Muscle of back (tissue), 11 donors: ENCODE measurements around the gene CKAP2L. TPM values are rescaled to one million over a fixed set of nuclear protein-coding genes. Genes with fewer than 3 reads are reported as not detected.

ENCODE experiments used
- DNase-seq, 3 donors: peaks; one replicate each; pipeline versions ENCODE4 v3.0.0 to v3.0.0-alpha.2; 2013
- polyA plus RNA-seq, 10 donors: library from polyadenylated mRNA; unstranded; fragments of 120-200 nt; gene quantifications; one replicate each; pipeline ENCODE4 v1.2.1, GENCODE V29; 2013; ENCODE audit not compliant: insufficient read length in 10 of 10

Gene CKAP2L
- polyA plus RNA-seq, 10 donors: 6.8 to 15.8 (median 9.6) TPM

DNA sequence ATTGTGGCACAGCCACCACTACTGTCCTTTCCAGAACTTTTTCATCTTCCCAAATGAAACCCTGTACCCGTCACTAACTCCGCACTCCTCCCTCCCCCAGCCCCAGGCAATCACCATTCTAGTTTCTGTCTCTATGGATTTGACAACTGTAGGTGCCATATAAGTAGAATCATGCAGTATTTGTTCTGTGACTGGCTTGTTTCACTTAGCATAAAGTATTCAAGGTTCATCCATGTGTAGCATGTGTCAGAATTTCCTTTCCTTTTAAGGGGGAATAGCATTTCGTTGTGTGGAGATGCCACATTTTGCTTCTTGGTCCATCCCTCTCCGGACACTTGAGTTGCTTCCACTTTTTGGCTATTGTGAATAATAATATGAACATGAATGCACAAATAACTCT is 842 bp upstream of the CKAP2L start:
- DNase-seq: peak in 1 of 3 donors; percentile 28

DNA sequence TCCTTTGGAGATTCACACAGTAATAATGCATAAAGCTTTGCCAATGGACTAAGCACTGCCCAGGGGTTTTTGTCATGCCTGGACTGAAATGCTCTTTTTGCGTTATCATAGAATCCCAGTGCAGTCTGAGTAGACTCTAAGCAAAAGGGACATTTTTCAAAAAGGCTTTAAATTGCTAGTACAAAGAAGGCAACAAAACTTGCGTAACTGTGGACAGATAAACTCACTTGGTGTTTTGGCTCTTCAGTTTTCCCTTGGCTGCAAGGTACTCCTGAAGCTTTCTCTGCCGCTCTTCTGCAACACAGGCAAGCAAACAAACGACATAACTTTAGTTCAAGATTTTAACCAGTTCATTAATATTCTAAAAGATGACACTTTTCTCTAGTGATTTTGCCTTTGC is 2.1 kb downstream of the CKAP2L start:
- no peak for DNase-seq

DNA sequence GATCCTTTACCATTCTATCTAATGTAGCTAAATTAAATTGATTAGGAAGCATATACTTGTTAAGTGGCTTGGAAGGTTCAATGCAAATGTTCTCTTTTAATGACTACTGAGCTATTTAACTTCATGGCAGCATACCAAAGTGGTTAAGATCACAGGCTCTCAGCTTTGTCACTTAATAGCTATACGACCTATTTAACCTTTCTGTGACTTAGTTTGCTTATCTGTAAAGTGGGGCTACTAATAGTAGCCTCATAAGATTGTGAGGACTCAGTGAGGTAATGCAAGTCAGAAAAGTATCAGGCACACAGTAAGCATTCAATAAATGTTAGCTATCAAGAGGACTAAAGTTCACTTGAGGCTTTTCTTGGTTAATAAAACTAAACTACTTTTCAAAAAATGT is 4.3 kb downstream of the CKAP2L start:
- no peak for DNase-seq

DNA sequence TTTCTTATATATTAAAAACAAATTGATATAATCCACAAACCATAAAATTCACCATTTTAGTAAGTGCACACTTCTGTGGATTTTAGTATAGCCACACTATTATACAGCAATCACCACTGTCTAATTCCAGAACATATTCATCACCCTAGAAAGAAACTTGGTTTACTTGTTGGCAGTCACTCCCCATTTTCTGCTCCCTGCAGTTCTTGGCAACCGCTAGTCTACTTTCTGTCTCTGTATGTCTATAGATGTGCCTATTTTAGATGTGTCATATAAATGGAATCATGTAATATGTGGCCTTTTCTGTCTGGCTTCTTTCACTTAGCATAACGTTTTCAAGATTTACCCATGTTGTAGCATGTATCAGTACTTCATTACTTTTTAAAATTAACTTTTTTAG is 5.7 kb downstream of the CKAP2L start:
- DNase-seq: no peak

DNA sequence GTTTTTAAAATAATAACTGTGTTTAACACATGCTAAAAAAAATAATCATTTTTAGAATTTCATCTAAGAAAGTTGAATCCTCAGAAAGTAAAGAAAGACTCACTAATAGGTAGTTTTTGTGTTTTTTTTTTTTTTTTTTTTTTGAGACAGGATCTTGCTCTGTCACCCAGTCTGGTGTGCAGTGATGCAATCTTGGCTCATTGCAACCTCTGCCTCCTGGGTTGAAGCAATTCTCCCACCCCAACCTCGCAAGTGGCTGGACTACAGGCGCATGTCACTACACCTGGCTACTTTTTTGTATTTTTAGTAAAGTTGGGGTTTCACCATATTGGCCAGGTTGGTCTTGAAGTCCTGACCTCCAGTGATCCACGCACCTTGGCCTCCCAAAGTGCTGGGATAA is 7.1 kb downstream of the CKAP2L start:
- DNase-seq: no peak

DNA sequence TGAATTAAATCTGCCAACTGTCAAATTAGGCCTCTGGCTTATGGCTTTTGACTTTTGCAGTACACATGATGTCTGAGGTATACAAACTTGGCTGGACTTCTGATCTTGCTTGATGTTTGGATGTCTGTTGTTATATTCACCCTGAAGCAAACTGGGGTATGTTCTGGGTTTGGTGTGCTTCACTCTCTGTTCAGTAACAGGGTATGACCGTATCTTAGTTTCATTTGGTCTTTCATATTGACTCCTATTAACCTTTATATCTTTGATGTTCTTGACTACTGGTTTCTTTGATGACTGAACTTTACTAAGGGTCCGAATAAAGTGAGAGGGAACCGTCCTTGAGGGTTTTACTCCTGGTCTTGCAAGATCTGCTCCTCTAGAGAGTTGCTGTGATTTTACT is 8.2 kb downstream of the CKAP2L start:
- no peak for DNase-seq

DNA sequence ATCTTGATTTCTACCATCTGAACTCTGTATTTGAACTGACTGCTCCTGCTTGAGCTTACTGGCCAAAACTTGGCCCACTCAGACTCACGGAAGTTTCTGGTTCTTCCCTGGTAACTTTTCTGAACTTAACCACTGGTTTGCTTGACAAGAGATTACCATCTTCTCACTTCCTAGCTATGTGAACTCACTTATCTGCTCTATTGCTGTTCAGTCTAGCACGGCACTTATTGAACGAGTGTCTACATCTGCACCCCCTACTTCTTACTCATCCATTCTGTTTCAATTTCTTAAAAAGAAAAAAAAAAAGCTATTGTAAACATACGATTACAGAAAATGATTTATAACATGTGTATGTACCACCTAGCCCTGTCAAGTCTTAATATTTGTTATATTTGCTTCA is 9.0 kb downstream of the CKAP2L start:
- no peak for DNase-seq

DNA sequence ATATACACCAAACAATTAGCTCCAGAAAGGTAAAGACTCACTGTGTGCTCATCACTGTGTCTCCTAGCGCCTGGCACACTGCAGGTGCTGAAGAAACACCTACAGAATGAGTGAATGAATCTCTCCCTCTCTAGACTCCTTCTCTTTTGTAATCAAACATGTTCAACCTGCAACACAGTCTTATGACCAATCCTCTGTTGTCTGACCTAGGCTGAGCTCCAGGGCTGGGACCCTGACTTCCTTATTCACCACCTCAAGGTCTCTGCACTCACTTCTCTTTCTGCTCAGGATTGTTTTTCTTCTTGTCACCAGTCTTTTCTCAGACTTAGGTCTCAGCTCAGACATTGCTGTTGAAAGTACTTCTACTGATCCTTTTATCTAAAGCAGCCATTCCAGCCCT is 9.8 kb downstream of the CKAP2L start:
- no peak for DNase-seq

DNA sequence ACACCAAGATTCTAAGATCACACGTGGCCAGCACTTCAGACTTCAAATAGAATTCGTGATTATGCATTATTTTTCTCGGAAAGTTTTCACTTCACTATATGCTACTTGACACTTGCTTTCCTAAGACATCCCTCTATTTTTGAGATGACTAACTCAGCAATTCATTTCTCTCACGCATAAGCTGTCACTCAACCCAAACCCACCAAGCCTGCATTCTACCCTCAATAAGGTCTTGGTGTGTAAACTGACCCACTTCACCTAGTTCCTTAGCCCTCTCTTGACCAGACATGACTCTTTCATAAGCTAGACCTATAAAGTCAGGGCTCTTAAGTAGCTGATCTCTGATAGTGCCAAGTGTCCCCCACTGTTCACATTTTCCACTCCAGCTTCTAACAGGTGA is 11.7 kb downstream of the CKAP2L start:
- DNase-seq: no peak

DNA sequence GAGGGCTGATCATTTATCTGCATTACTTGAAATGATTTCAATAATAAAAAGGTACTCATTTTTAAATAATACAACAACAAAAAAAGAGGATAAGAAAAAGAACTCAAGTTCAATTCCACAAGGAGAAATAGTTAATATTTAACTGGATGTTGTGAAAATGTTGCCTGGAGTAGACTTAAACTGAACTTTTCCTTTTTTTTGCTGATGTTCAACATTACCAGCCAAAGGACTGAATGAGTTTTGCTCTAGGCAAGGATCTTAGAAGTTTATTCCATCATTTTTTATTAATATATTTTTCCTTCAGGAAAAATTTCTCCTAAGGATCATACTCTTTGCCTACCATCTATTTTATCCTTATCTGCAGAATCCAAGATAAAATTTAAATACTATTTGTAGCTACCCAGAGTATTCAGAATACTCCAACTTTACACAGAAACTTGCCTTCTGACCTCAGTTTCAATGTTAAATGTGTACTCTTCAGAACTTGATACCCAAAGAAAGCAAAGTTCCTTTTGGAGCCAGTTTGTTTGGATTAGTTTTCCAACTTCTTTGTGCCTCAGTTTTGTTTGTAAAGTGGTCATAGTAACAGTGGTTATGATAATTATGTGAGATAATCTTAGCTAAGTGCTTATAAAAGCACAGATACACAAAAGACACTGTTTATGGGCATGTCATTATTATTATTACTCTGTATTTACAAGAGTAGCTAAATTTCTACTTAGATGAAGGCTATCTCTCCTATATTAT is 12.8 kb downstream of the CKAP2L start:
- DNase-seq: no peak

DNA sequence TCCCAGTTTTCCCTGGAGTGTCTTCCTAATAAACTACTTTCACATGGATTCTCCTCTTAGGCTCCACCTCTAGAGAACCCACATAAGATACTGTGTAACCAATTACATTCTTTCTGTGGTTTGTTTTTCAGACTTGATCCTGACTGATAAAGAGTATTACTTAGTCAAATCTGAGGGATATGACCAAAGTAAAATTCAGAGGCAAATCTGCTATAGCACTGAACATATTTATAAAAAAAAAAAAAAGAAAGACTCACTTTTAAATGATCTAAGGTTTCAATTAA is 13.9 kb downstream of the CKAP2L start:
- DNase-seq: no peak

DNA sequence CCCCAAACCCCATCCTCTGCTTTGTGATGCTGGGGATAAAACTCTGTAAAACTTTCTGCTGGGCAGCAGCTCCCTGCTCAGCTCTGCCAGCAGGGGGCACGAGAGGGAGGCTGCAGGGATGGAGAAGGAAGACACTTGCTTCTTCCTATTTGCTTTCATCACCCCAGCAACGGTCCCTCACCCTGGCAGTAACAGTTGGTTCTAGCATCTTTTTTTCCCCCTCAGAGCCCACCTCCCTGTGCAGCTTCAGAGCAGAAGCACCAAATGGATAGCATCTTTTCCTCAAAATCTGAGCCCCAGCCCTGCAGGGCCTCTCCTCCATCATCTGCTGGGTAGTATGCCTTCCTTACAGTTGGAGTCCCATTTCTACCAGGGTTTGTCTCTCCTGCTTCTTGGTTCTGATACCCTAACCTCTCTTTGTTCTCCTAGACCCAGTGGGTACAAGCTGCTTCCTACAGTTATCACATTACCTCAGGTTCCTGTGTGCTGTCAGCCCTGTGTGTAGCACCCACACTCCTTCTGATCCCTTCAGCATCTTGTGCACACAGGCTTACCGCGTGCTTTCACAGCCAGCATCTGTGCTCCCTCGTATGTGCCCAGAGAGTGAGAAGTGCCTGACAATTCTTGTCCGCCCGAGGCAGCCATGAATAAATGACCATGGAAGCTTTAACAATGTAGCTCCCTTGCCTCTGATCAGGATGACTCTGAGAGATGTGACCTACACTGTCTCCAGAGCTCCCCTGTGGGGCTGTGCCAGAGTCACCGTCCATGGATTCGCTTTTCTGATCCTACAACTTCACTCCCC is 14.5 kb downstream of the CKAP2L start:
- peak; percentile 41 to 77 (median 68) for DNase-seq

DNA sequence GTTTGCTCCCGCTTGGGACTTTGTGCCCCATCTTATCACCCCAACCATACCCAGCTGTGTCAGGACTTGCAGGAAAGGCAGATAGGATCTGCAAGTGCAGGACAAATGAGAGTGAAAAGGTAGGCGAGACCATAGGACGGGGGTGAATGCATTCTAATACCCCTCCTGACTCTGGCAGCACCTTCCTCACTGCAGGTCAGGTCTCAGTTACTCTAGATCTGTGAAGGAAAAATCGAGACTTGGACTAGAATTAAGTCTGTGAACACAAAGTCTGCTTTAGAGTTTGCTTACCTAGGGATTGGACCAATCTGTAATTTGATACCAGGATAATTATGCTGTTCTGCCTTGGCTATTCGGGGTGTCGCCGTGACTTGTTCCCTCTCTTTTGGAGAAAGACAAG is 23.9 kb downstream of the CKAP2L start:
- no peak for DNase-seq

DNA sequence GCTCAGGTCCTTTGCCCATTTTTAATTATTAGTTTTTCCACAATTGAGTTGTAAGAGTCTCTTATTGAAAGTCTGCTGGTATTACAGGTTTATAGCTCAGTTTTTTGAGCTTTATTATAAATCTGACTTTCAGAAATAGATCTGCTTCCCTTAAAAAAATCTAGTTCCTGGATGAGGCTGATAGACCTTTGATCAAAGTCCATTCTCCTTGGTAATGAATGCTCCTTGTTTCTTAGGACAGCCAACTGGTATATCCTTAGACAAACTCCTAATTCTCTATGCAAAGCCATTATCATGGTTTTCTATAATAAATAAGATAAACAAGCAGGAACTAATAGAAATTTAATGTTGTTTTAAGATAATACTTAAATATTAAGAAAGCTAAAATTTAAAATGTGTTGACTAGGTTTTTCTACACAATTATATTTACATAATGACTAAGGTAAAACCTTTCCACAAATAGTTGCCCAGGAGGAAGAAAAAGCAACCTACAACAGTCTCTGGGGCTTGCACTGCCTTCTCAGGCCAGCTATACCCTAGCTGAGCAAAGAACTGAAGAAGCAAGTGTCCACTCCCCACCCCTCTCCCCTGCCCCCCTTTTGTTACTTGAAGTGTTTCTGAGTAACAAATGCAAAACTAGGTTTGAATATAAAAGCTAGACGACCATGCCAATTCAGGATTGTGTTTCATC is 26.7 kb downstream of the CKAP2L start:
- no peak for DNase-seq

DNA sequence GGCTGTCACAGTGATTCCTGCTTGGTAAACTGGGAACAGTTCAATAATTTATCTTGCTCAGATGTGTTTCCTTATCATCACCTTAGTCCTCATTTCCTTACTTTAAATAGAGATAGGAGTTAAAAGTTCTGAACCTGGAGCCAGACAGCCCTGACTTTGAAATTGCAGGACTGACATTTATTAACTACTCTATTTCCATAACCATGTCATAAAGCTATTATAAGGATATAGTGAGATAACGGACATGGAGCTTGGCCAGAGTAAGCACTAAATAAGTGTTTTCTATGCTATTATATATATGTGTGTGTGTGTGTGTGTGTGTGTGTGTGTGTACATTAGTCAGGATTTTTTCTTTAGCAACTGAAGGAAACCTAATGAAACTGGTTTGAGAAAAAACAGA is 30.5 kb downstream of the CKAP2L start:
- DNase-seq: no peak

DNA sequence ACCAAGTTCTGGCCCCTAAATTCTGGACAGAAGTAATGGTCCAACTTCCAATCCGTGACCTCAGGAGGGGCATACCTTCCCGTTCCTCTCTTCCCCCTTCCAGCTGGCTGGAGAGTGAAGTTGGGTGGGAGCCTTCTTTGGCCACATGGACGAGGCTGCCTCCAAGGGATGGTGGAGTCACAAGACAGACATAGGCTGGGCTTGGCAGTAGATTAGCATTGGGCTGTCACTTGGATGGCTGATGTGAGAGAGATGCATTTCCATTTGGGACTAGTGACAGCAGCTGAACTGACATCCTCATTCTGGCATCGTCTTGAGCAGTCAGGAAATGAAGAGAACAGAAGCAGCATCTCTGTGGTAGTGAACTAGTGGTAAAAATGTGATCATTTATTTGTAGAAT is 31.0 kb downstream of the CKAP2L start:
- DNase-seq: peak in 2 of 3 donors; percentile 34 to 58

DNA sequence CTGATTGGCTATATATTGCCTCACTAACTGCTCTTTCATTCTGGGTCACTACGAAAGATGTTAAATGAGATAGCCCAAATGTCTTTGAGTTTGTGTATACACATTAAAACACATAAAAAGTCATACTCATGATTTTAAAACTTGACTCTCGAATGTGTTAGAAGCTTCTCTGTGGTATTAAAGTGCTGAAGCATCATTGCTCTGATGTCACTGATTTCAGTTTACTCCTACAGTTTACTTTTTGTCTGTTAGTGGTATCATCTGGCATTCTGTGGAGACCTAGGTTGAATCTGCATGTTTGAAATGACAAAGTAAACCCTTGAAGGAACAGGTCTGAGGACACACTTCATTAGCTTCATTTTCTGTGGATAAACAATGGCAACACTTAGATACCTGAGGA is 32.9 kb downstream of the CKAP2L start:
- DNase-seq: no peak

DNA sequence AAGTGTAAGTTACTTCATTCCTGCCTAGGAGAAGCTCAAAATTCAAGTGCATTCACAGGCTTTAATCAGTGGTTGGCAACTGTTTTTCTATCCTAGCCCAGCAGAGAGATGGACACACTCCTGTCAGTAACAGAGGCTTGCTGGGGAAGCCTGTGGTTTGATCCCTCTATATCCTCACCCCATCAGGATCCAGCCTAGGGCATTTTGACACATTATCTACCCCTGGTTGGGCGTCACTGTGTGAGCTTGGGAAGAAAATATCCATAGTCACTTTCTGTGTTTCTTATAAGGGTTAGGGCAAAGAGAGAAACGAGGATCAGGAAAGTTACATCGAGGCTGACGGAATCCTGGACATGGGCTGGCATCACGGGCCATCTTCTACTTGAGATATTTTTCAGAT is 33.6 kb downstream of the CKAP2L start:
- DNase-seq: no peak

DNA sequence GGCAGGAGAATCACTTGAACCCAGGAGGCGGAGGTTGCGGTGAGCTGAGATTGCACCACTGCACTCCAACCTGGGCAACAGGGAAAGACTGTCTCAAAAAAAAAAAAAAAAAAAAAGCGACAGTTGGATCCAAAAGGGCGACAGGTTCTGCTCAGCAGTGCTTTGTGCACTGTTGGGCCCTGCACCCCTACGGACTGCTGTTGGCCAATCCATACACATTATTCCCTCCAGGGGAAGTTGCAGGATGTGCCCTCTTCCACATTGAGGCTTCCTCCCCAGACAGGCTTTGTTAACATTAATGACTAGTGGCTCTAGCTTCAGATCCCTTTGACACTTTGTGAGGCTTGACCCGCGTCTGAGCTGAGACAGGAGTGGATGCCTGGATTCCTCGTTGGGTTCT is 34.2 kb downstream of the CKAP2L start:
- DNase-seq: no peak

DNA sequence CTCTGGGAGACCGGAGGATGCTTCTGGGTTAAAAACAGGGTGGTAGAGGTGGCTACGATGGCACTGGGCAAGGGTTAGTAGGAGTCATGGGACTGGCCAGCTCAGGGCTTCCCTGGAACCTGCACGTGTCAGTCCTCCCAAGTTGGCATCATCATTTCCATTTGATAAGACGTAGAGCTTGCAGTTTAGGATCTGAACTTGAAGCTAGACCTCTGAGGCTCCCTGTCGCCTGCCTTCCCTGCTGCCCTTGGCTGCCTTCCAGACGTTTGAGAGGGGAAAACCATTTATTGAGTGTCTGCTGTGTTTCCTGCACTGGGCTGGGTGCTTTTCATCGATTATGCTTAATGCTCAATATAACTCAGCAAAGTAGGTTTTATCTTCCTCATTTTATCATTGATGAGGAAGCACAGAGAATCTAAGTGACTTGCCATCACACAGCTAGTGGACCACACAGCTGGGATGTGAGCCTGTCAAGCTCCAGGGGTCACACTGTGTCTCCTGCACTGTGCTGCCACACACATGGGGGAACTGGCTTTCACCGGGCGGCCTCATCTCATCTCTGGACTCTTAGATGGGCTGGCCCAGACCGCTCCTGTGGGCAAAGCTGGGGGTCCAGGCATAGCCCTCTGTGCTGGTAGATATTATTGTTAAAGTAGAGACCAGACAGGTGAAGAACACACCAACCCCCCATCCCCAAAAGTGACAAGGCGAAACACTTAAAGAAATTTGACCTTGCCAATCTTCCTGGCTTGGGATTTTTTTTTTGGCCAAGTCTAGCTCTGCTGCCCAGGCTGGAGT is 35.8 kb downstream of the CKAP2L start:
- DNase-seq: no peak

DNA sequence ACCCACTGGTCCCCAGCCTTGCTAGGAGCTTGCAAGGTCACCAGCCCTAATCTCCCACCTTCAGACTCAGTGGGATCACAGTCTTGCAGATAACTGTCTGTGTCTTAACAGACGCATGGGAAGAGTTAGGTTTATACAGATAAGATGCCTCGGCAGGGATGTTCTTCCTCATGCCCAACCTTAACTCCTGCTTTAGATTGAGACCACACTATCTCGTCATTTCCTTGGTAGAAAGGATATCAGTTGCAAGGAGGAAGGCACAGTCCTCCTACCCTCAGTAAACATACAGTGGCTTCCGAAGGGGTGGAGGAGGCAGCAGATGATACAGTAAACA is 36.4 kb downstream of the CKAP2L start:
- DNase-seq: no peak

DNA sequence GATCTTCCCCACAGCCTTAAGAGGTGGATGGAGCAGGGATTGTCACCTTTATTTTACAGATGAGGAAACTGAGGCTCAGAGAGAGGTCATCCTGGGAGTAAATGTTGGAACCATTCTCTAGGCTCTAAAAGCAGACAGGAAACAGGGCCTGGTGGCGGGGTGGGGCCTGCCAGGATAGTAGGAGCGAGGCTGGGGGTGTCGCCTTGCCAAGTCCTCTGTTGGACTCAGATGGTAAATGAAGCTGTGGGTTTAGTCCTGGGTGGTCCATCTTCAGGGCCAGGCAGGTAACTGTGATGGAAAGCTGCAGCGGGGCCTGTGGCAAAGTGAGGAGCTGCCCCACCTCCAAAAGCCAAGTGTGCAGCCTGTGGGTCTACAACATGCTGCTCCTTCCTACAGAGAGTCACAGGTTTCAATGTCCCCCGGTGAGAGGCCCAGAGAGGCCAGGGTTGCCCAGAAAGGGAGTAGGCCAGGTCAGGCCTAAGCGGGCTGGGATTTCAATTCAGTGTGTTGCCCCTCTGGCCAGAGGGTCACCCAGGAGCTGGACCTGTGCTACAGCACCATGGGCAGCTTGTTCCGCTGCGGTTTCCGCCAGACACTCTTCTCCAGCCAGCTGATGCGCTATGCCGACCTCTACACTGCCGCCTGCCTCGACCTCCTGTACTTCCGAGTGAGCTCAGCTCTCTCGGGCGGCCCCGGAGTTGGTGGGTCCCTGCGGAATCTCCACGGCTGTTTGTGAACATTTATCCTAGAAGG is 37.0 kb downstream of the CKAP2L start:
- DNase-seq: no peak
